HEK293 (cell line): ENCODE data around the gene CYB561D2.

Experiments used
- HOXD13 ChIP-seq: sonication (generic); formaldehyde crosslinking; IDR thresholded peaks from 2 replicates; pipeline ENCODE4 v1.8.0; 2022; ENCODE audit warnings: missing genetic modification reagents, borderline replicate concordance
- SP7 ChIP-seq: fragments of 450-650 bp; formaldehyde crosslinking; IDR thresholded peaks from 2 replicates; pipeline ENCODE4 v1.5.1; 2016; ENCODE audit warnings: missing biosample characterization, missing genetic modification characterization
- WT1 ChIP-seq: fragments of 450-650 bp; formaldehyde crosslinking; IDR thresholded peaks from 2 replicates; pipeline ENCODE4 v1.5.1; 2016; ENCODE audit warnings: missing biosample characterization, missing genetic modification characterization
- ZBTB20 ChIP-seq: fragments of 450-650 bp; formaldehyde crosslinking; IDR thresholded peaks from 2 replicates; pipeline ENCODE4 v1.5.1; 2016; ENCODE audit warnings: missing biosample characterization, missing genetic modification characterization
- ZNF146 ChIP-seq: fragments of 450-650 bp; formaldehyde crosslinking; IDR thresholded peaks from 2 replicates; pipeline ENCODE4 v1.5.1; 2016; ENCODE audit warnings: missing biosample characterization, missing genetic modification characterization
- ZNF248 ChIP-seq: fragments of 450-650 bp; formaldehyde crosslinking; IDR thresholded peaks from 2 replicates; pipeline ENCODE4 v1.5.1; 2017; ENCODE audit warnings: missing biosample characterization, missing genetic modification characterization
- ZNF501 ChIP-seq: fragments of 450-650 bp; formaldehyde crosslinking; IDR thresholded peaks from 2 replicates; pipeline ENCODE4 v1.5.1; 2016; ENCODE audit warnings: missing biosample characterization, missing genetic modification characterization
- ZNF521 ChIP-seq: fragments of 450-650 bp; formaldehyde crosslinking; IDR thresholded peaks from 2 replicates; pipeline ENCODE4 v1.5.1; 2017; ENCODE audit warnings: missing biosample characterization, mild to moderate bottlenecking, missing genetic modification characterization
- ZNF548 ChIP-seq: fragments of 450-650 bp; formaldehyde crosslinking; IDR thresholded peaks from 2 replicates; pipeline ENCODE4 v1.5.1; 2016; ENCODE audit warnings: missing biosample characterization, missing genetic modification characterization
- ZNF549 ChIP-seq: fragments of 450-650 bp; IDR thresholded peaks from 2 replicates; pipeline ENCODE4 v1.5.1; 2018; ENCODE audit warnings: missing biosample characterization, missing genetic modification characterization, mild to moderate bottlenecking, inconsistent platforms, moderate library complexity
- ZNF558 ChIP-seq: fragments of 450-650 bp; formaldehyde crosslinking; IDR thresholded peaks from 2 replicates; pipeline ENCODE4 v1.5.1; 2016; ENCODE audit warnings: missing biosample characterization, missing genetic modification characterization
- ZNF664 ChIP-seq: fragments of 450-650 bp; formaldehyde crosslinking; IDR thresholded peaks from 2 replicates; pipeline ENCODE4 v1.5.1; 2016; ENCODE audit warnings: missing biosample characterization, missing genetic modification characterization
- ZNF777 ChIP-seq: fragments of 450-650 bp; formaldehyde crosslinking; IDR thresholded peaks from 2 replicates; pipeline ENCODE4 v1.5.1; 2017; ENCODE audit warnings: missing biosample characterization, missing genetic modification characterization, borderline replicate concordance
- ZNF837 ChIP-seq: fragments of 450-650 bp; formaldehyde crosslinking; IDR thresholded peaks from 2 replicates; pipeline ENCODE4 v1.5.1; 2016; ENCODE audit warnings: missing biosample characterization, missing genetic modification characterization
- ZSCAN16 ChIP-seq: fragments of 450-650 bp; formaldehyde crosslinking; IDR thresholded peaks from 2 replicates; pipeline ENCODE4 v1.5.1; 2016; ENCODE audit warnings: missing biosample characterization, missing genetic modification characterization
- ZSCAN30 ChIP-seq: fragments of 450-650 bp; IDR thresholded peaks from 2 replicates; pipeline ENCODE4 v1.5.1; 2018; ENCODE audit warnings: missing biosample characterization, mild to moderate bottlenecking, missing genetic modification characterization, moderate library complexity
- TF ChIP-seq, protein P1 (sequence below): fragments of 450-650 bp; formaldehyde crosslinking; IDR thresholded peaks from 2 replicates; pipeline ENCODE4 v1.5.1; 2016; ENCODE audit warnings: missing biosample characterization, missing genetic modification characterization
- TF ChIP-seq, protein P2 (sequence below): fragments of 450-650 bp; formaldehyde crosslinking; IDR thresholded peaks from 2 replicates; pipeline ENCODE4 v1.5.1; 2016; ENCODE audit warnings: missing biosample characterization, missing genetic modification characterization
- TF ChIP-seq, protein P3 (sequence below): fragments of 450-650 bp; formaldehyde crosslinking; IDR thresholded peaks from 2 replicates; pipeline ENCODE4 v1.5.1; 2017; ENCODE audit warnings: missing biosample characterization, missing genetic modification characterization
- TF ChIP-seq, protein P4 (sequence below): fragments of 450-650 bp; formaldehyde crosslinking; IDR thresholded peaks from 2 replicates; pipeline ENCODE4 v1.5.0; 2017; ENCODE audit warnings: missing biosample characterization, missing genetic modification characterization, borderline replicate concordance
- TF ChIP-seq, protein P5 (sequence below): fragments of 450-650 bp; formaldehyde crosslinking; IDR thresholded peaks from 2 replicates; pipeline ENCODE4 v1.5.1; 2016; ENCODE audit warnings: missing biosample characterization, missing genetic modification characterization
- TF ChIP-seq, protein P6 (sequence below): fragments of 450-650 bp; formaldehyde crosslinking; IDR thresholded peaks from 2 replicates; pipeline ENCODE4 v1.5.1; 2016; ENCODE audit warnings: missing biosample characterization, missing genetic modification characterization
- TF ChIP-seq, protein P7 (sequence below): fragments of 450-650 bp; formaldehyde crosslinking; IDR thresholded peaks from 2 replicates; pipeline ENCODE4 v1.5.1; 2016; ENCODE audit warnings: missing biosample characterization, missing genetic modification characterization
- TF ChIP-seq, protein P8 (sequence below): fragments of 450-650 bp; formaldehyde crosslinking; IDR thresholded peaks from 2 replicates; pipeline ENCODE4 v1.5.1; 2016; ENCODE audit warnings: missing biosample characterization, missing genetic modification characterization, low read depth

Gene CYB561D2

DNA sequence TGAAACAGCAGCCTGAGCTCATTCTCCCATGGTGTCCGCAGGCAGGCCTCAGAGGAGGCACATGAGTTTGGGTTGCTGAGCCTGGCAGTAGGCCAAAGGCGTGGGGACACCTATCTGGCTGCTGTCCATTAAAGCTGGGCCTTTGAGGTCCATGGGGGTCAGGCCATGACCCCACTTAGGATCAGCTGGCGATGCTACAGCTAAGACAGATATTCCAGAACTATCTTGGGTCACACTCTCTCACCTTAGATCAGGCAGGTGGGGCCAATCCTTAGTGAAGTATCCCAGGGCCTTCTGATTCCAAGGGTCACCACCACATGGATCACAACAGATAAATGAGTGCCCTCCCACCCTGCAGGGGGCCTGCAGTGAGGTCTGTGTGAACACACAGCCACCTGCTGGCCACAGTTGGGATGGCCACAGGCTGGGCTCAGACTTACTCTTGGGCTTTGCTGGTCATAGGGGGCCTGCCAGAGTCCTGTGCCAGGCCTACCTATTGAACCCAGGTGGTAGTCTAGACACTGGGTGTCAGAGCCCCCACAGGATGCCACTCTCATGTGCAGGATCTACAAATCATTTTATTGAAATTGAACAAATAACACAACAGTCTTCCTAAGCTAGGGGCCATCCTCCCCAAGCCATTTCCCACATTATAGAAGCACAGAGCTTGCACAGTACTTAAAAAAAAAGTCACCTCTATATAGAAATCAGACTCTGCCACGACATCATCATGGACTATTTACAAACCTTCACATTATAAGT is 26.1 kb upstream of the CYB561D2 start (continued):
- TF ChIP-seq SP7 (tag by site-specific recombination) (0 out of 2 replicates have a peak, but pooled peaks have one; percentile 21), ZNF558 (tag by site-specific recombination) (no peak), ZSCAN30 (tag by site-specific recombination) (no peak), ZNF521 (tag by site-specific recombination) (no peak), ZNF501 (tag by site-specific recombination) (no peak), WT1 (tag by site-specific recombination) (no peak), ZNF248 (tag by site-specific recombination) (no peak), ZNF664 (no peak), ZSCAN16 (no peak), ZBTB20 (tag by site-specific recombination) (no peak), ZNF548 (tag by site-specific recombination) (no peak), ZNF146 (tag by site-specific recombination) (no peak), HOXD13 (CRISPR knock-in tag) (no peak), ZNF549 (no peak), ZNF837 (tag by site-specific recombination) (no peak), ZNF777 (tag by site-specific recombination) (no peak)
- TF ChIP-seq, protein P1, sequence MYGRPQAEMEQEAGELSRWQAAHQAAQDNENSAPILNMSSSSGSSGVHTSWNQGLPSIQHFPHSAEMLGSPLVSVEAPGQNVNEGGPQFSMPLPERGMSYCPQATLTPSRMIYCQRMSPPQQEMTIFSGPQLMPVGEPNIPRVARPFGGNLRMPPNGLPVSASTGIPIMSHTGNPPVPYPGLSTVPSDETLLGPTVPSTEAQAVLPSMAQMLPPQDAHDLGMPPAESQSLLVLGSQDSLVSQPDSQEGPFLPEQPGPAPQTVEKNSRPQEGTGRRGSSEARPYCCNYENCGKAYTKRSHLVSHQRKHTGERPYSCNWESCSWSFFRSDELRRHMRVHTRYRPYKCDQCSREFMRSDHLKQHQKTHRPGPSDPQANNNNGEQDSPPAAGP (tag by site-specific recombination), result 0 out of 2 replicates have a peak, but pooled peaks have one; percentile 25
- TF ChIP-seq, protein P2, sequence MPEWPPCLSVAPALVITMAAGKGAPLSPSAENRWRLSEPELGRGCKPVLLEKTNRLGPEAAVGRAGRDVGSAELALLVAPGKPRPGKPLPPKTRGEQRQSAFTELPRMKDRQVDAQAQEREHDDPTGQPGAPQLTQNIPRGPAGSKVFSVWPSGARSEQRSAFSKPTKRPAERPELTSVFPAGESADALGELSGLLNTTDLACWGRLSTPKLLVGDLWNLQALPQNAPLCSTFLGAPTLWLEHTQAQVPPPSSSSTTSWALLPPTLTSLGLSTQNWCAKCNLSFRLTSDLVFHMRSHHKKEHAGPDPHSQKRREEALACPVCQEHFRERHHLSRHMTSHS (tag by site-specific recombination), result no peak
- TF ChIP-seq, protein P3, sequence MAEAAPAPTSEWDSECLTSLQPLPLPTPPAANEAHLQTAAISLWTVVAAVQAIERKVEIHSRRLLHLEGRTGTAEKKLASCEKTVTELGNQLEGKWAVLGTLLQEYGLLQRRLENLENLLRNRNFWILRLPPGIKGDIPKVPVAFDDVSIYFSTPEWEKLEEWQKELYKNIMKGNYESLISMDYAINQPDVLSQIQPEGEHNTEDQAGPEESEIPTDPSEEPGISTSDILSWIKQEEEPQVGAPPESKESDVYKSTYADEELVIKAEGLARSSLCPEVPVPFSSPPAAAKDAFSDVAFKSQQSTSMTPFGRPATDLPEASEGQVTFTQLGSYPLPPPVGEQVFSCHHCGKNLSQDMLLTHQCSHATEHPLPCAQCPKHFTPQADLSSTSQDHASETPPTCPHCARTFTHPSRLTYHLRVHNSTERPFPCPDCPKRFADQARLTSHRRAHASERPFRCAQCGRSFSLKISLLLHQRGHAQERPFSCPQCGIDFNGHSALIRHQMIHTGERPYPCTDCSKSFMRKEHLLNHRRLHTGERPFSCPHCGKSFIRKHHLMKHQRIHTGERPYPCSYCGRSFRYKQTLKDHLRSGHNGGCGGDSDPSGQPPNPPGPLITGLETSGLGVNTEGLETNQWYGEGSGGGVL (tag by site-specific recombination), result no peak
- TF ChIP-seq, protein P4, sequence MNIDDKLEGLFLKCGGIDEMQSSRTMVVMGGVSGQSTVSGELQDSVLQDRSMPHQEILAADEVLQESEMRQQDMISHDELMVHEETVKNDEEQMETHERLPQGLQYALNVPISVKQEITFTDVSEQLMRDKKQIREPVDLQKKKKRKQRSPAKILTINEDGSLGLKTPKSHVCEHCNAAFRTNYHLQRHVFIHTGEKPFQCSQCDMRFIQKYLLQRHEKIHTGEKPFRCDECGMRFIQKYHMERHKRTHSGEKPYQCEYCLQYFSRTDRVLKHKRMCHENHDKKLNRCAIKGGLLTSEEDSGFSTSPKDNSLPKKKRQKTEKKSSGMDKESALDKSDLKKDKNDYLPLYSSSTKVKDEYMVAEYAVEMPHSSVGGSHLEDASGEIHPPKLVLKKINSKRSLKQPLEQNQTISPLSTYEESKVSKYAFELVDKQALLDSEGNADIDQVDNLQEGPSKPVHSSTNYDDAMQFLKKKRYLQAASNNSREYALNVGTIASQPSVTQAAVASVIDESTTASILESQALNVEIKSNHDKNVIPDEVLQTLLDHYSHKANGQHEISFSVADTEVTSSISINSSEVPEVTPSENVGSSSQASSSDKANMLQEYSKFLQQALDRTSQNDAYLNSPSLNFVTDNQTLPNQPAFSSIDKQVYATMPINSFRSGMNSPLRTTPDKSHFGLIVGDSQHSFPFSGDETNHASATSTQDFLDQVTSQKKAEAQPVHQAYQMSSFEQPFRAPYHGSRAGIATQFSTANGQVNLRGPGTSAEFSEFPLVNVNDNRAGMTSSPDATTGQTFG, result no peak
- TF ChIP-seq, protein P5, sequence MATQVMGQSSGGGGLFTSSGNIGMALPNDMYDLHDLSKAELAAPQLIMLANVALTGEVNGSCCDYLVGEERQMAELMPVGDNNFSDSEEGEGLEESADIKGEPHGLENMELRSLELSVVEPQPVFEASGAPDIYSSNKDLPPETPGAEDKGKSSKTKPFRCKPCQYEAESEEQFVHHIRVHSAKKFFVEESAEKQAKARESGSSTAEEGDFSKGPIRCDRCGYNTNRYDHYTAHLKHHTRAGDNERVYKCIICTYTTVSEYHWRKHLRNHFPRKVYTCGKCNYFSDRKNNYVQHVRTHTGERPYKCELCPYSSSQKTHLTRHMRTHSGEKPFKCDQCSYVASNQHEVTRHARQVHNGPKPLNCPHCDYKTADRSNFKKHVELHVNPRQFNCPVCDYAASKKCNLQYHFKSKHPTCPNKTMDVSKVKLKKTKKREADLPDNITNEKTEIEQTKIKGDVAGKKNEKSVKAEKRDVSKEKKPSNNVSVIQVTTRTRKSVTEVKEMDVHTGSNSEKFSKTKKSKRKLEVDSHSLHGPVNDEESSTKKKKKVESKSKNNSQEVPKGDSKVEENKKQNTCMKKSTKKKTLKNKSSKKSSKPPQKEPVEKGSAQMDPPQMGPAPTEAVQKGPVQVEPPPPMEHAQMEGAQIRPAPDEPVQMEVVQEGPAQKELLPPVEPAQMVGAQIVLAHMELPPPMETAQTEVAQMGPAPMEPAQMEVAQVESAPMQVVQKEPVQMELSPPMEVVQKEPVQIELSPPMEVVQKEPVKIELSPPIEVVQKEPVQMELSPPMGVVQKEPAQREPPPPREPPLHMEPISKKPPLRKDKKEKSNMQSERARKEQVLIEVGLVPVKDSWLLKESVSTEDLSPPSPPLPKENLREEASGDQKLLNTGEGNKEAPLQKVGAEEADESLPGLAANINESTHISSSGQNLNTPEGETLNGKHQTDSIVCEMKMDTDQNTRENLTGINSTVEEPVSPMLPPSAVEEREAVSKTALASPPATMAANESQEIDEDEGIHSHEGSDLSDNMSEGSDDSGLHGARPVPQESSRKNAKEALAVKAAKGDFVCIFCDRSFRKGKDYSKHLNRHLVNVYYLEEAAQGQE (tag by site-specific recombination), result no peak
- TF ChIP-seq, protein P6, sequence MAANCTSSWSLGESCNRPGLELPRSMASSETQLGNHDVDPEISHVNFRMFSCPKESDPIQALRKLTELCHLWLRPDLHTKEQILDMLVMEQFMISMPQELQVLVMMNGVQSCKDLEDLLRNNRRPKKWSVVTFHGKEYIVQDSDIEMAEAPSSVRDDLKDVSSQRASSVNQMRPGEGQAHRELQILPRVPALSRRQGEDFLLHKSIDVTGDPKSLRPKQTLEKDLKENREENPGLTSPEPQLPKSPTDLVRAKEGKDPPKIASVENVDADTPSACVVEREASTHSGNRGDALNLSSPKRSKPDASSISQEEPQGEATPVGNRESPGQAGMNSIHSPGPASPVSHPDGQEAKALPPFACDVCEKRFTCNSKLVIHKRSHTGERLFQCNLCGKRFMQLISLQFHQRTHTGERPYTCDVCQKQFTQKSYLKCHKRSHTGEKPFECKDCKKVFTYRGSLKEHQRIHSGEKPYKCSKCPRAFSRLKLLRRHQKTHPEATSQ (tag by site-specific recombination), result no peak
- TF ChIP-seq, protein P7, sequence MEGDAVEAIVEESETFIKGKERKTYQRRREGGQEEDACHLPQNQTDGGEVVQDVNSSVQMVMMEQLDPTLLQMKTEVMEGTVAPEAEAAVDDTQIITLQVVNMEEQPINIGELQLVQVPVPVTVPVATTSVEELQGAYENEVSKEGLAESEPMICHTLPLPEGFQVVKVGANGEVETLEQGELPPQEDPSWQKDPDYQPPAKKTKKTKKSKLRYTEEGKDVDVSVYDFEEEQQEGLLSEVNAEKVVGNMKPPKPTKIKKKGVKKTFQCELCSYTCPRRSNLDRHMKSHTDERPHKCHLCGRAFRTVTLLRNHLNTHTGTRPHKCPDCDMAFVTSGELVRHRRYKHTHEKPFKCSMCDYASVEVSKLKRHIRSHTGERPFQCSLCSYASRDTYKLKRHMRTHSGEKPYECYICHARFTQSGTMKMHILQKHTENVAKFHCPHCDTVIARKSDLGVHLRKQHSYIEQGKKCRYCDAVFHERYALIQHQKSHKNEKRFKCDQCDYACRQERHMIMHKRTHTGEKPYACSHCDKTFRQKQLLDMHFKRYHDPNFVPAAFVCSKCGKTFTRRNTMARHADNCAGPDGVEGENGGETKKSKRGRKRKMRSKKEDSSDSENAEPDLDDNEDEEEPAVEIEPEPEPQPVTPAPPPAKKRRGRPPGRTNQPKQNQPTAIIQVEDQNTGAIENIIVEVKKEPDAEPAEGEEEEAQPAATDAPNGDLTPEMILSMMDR, result peak; percentile 74
- TF ChIP-seq, protein P8, sequence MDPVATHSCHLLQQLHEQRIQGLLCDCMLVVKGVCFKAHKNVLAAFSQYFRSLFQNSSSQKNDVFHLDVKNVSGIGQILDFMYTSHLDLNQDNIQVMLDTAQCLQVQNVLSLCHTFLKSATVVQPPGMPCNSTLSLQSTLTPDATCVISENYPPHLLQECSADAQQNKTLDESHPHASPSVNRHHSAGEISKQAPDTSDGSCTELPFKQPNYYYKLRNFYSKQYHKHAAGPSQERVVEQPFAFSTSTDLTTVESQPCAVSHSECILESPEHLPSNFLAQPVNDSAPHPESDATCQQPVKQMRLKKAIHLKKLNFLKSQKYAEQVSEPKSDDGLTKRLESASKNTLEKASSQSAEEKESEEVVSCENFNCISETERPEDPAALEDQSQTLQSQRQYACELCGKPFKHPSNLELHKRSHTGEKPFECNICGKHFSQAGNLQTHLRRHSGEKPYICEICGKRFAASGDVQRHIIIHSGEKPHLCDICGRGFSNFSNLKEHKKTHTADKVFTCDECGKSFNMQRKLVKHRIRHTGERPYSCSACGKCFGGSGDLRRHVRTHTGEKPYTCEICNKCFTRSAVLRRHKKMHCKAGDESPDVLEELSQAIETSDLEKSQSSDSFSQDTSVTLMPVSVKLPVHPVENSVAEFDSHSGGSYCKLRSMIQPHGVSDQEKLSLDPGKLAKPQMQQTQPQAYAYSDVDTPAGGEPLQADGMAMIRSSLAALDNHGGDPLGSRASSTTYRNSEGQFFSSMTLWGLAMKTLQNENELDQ (tag by site-specific recombination), result no peak
